Mesothelial cell of epicardium (in vitro differentiated cells): ENCODE results near the gene PPP1R18. TPM values are rescaled to one million over a fixed set of nuclear protein-coding genes. Genes with fewer than 3 reads are reported as not detected.
"Not testable (repeated sequence)": the region's sequence is repeated elsewhere in the genome, so short reads cannot be mapped to it uniquely, and the experiment has no call there.

Experiments used
- DNase-seq, 2 experiments: peaks; one replicate each; pipeline ENCODE4 v3.0.0; 2021; ENCODE audit warnings: low spot score in 2 of 2; ENCODE audit not compliant: unreplicated experiment in 2 of 2
- H3K27ac Mint-ChIP-seq: 2 replicates; pipeline ENCODE4 v1.8.0; 2021; ENCODE audit warnings: mixed read lengths
- H3K27me3 Mint-ChIP-seq: 2 replicates; pipeline ENCODE4 v1.8.0; 2021; ENCODE audit warnings: low read depth, mixed read lengths
- H3K36me3 Mint-ChIP-seq: 2 replicates; pipeline ENCODE4 v1.8.0; 2021; ENCODE audit warnings: mixed read lengths
- H3K4me1 Mint-ChIP-seq: 2 replicates; pipeline ENCODE4 v1.8.0; 2021; ENCODE audit warnings: mixed read lengths
- H3K4me3 Mint-ChIP-seq: 2 replicates; pipeline ENCODE4 v1.8.0; 2021; ENCODE audit warnings: mild to moderate bottlenecking, moderate library complexity, mixed read lengths
- H3K9me3 Mint-ChIP-seq: 2 replicates; pipeline ENCODE4 v1.8.0; 2021; ENCODE audit warnings: mixed read lengths
- total RNA-seq: library from RNA; stranded (reverse); gene quantifications from 3 replicates; pipeline ENCODE4 v1.2.1, GENCODE V29; 2021
- TF ChIP-seq, protein P1 (sequence below): fragments of 200-600 bp; sonication (generic); IDR thresholded peaks from one replicate; pipeline ENCODE4 v1.5.0; 2021; ENCODE audit warnings: antibody characterized with exemption; ENCODE audit not compliant: unreplicated experiment

PPP1R18 gene
- total RNA-seq, 1 donor from 2014 or later, result 30.6 TPM

DNA sequence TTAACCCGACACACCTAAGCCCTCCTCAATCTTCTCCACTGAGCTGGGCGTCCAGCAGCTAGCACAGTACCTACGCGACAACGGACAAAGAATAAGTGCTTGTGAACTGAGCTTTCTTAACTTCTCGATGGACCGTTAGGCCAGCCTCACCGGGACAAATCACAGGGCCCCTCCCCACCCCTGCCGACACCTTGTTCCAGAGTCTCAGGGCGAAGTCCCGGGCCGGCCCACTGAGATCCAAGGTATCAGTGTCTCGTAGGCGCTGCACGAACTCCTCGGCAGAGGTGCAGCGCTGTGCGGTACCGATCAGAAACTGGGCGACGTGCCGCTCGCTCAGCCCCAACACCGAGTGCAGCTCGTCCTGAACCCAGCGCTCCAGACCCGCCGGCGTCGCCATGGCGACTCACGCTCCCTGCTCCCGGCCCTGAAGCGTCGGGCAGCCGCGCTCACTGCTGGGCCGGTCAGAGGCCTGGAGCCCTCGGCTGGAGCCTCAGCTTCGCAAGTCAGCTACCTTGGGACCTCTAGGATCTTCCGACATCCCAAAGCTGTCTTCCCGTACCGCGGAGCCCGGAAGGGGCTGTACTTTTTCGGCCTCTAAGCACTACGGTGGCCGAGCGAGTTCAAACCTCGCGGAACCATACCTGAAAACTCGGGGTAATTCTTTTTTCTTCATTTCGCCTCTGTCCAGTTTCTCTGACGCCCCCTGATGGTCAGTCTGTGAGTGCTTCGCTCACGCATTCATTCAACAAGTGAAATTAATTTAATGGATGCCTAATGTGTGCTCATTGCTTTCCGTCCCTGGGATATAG is 13.8 kb downstream of the PPP1R18 start, which contains the start of gene DHX16:
TSS of gene DHX16 (minus strand) at position 562 of the 809 bp plus-strand sequence. CDS start at position 397, 165 bp downstream.
- peak; percentile 82 to 91 for DNase-seq
- Mint-ChIP-seq H3K4me3 (peak within 1 kb of the TSS; percentile 87), H3K36me3 (peaks cover 25% of the 10 kb centered on the region), H3K4me1 (peaks cover 13% of the 10 kb centered on the region), H3K9me3 (no peaks in the 10 kb centered on the region), H3K27me3 (no peaks in the 10 kb centered on the region), H3K27ac (peak within 1 kb of the TSS; percentile 84)
- TF ChIP-seq, protein P1, sequence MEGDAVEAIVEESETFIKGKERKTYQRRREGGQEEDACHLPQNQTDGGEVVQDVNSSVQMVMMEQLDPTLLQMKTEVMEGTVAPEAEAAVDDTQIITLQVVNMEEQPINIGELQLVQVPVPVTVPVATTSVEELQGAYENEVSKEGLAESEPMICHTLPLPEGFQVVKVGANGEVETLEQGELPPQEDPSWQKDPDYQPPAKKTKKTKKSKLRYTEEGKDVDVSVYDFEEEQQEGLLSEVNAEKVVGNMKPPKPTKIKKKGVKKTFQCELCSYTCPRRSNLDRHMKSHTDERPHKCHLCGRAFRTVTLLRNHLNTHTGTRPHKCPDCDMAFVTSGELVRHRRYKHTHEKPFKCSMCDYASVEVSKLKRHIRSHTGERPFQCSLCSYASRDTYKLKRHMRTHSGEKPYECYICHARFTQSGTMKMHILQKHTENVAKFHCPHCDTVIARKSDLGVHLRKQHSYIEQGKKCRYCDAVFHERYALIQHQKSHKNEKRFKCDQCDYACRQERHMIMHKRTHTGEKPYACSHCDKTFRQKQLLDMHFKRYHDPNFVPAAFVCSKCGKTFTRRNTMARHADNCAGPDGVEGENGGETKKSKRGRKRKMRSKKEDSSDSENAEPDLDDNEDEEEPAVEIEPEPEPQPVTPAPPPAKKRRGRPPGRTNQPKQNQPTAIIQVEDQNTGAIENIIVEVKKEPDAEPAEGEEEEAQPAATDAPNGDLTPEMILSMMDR, result peak; percentile 84

DNA sequence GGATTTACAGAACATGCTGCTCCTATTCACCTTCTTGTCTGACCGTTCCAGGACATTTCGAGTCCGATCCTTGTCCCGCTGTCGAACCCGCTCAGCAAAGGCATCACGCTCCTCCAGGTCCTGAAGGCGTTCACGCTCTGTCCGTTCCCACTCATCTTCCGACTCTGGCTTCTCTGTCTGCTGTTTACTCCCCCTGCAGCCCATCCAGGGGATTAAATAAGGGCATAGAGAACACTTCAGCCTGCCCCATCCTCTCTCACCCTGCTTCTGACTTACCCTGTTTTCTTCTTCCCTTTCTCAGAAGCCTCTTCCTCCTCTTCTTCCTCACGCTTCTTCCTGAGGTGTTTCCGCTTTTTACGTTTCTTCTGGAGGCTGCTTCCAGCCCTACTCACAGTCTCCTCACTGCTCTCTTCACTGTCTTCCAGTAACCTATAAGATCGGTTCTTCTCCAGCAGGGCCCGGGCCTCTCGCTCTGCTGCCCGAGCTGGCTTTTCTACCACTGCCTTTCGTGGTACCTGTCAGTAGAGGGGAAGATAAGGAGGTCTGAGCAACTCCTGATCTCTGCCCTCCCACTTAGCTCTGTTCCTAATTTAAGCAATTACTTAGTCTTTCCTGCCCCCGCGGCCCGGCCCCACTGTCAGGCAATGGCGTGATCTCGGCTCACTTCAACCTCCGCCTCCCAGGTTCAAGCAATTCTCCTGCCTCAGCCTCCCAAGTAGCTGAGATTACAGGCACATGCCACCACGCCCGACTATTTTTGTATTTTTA is 15.5 kb downstream of the PPP1R18 start:
- Mint-ChIP-seq H3K4me3 (peak overlapping the region; percentile 87), H3K27ac (peak overlapping the region; percentile 51), H3K36me3 (peaks cover 19% of the 10 kb centered on the region), H3K4me1 (peaks cover 13% of the 10 kb centered on the region), H3K9me3 (no peaks in the 10 kb centered on the region), H3K27me3 (no peaks in the 10 kb centered on the region)
- TF ChIP-seq, protein P1, result no peak
- no peak for DNase-seq

DNA sequence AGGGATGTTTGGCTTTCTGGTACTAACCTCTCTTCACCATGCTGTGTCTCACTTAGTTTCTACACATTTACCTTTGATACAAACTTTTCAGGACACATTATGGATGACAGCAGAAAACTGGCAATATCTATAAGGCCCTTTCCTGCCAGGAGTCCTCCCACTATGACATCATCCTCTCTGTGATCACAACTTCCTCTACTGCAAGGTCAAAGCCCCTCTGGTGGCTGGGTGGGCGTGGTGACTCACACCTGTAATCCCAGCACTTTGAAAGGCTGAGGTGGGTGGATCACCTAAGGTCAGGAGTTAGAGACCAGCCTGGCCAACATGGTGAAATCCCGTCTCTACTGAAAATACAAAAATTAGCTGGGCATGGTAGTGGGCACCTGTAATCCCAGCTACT is 20.1 kb downstream of the PPP1R18 start:
- H3K27me3 Mint-ChIP-seq, H3K9me3 Mint-ChIP-seq, DNase-seq, H3K27ac Mint-ChIP-seq, H3K4me1 Mint-ChIP-seq, H3K4me3 Mint-ChIP-seq: not testable (repeated sequence)
- H3K36me3 Mint-ChIP-seq, result peaks cover 43% of the 10 kb centered on the region

DNA sequence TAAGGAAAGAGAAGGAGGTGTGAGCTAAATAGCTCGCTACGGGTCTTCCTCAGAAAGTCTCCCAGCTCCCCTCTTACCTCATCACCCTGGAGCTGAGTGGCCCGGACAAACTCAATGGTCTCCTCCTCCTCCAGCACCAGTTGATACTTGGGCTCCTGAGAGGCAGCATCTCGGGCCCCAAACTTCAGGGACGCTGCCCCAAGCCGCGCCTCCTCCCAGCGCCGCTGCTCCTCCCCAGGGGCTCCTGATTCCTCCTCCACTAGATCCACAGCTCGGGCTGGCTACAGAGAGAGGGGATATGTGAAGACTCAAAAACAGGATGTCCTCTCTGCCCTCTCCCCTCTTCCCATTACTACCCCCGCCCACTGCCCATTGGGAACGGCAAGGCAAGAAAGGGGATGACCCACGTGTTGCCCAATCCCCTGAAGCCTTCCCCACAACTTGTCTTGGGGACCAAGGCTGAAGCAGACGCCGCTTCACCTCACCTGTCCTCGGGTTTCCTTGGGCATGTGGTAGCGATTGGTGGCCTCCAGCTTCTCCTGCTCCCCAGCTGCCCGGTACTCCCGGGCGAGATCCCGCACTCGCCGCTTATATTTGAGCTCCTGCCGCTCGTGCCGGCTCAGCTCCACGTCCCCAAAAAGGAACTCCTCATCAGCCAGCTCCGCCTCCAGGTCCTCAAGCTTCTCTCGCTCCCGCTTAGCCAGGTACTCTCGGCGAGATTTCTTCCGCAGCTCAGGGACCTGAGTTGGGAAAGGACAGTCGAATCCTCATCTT is 21.3 kb downstream of the PPP1R18 start:
- Mint-ChIP-seq H3K4me1 (no peaks in the 10 kb centered on the region), H3K4me3 (no peak overlapping the region), H3K9me3 (no peaks in the 10 kb centered on the region), H3K36me3 (peaks cover 40% of the 10 kb centered on the region), H3K27me3 (no peaks in the 10 kb centered on the region), H3K27ac (no peak overlapping the region)
- no peak for DNase-seq
- TF ChIP-seq, protein P1, result no peak

DNA sequence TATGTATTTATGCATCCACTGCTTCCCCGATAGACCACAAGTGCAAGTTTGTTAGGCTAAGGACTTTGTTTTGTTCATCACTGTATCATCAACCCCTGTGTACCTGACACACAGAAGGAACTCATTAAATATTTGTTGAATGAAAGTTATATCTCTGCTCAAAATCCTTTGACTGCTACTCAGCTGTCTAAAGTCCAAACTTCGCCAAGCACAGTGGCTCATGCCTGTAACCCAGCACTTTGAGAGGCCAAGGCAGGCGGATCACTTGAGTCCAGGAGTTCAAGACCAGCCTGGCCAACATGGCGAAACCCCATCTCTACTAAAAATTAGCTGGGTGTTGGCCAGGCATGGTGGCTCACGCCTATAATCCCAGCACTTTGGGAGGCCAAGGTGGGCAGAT is 28.5 kb downstream of the PPP1R18 start:
- not testable (repeated sequence) for H3K4me1 Mint-ChIP-seq, H3K27ac Mint-ChIP-seq, H3K27me3 Mint-ChIP-seq, DNase-seq, H3K9me3 Mint-ChIP-seq, H3K4me3 Mint-ChIP-seq
- peaks cover 55% of the 10 kb centered on the region for H3K36me3 Mint-ChIP-seq

DNA sequence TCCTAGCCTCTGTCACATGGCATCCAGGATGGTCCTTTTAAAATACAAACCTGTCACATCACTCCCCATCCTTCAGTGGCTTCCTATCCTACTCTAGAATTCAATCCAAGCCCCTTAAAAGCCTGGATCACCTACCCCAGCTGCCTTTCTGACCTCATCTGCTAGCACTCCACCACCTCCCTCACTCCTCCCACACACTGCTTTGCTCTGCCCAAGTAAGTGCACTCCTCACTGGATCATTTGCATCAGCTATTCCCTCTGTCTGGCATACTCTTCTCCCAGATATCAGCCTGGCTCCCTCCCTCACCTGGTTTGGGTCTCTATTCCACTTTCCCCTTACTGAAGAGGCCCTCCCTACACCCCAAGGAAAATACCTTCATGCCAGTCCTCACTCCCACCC is 29.0 kb downstream of the PPP1R18 start:
- H3K27me3 Mint-ChIP-seq, result no peaks in the 10 kb centered on the region
- TF ChIP-seq, protein P1, result no peak
- H3K27ac Mint-ChIP-seq, result no peak overlapping the region
- no peaks in the 10 kb centered on the region for H3K4me1 Mint-ChIP-seq
- no peaks in the 10 kb centered on the region for H3K9me3 Mint-ChIP-seq
- peaks cover 53% of the 10 kb centered on the region for H3K36me3 Mint-ChIP-seq
- no peak overlapping the region for H3K4me3 Mint-ChIP-seq
- no peak for DNase-seq
